HUES48 (cell line): ENCODE measurements around the gene CCDC120.
A peak's percentile ranks its signal among the peaks of the same experiment; 100 is the strongest.

ENCODE experiments used
- H3K27ac ChIP-seq: one replicate; pipeline ENCODE4 v1.7.0; 2013; ENCODE audit warnings: low read depth, low read length, inconsistent platforms
- H3K27me3 ChIP-seq: 2 replicates; pipeline ENCODE4 v1.6.1; 2013; ENCODE audit warnings: mild to moderate bottlenecking, low read length; ENCODE audit not compliant: control insufficient read depth, insufficient read depth
- H3K36me3 ChIP-seq: 2 replicates; pipeline ENCODE4 v1.6.1; 2013; ENCODE audit warnings: low read length; ENCODE audit not compliant: control insufficient read depth, insufficient read depth
- H3K4me1 ChIP-seq: 2 replicates; pipeline ENCODE4 v1.6.1; 2013; ENCODE audit warnings: mild to moderate bottlenecking, low read length; ENCODE audit not compliant: control insufficient read depth, insufficient read depth
- H3K4me3 ChIP-seq: 2 replicates; pipeline ENCODE4 v1.5.1; 2013; ENCODE audit warnings: mild to moderate bottlenecking, low read depth, low read length
- H3K9ac ChIP-seq: 2 replicates; pipeline ENCODE4 v1.6.1; 2013; ENCODE audit warnings: mild to moderate bottlenecking, low read depth, low read length, moderate library complexity
- H3K9me3 ChIP-seq: 2 replicates; pipeline ENCODE4 v1.6.1; 2013; ENCODE audit warnings: low read length; ENCODE audit not compliant: control insufficient read depth, insufficient read depth

Gene CCDC120

DNA sequence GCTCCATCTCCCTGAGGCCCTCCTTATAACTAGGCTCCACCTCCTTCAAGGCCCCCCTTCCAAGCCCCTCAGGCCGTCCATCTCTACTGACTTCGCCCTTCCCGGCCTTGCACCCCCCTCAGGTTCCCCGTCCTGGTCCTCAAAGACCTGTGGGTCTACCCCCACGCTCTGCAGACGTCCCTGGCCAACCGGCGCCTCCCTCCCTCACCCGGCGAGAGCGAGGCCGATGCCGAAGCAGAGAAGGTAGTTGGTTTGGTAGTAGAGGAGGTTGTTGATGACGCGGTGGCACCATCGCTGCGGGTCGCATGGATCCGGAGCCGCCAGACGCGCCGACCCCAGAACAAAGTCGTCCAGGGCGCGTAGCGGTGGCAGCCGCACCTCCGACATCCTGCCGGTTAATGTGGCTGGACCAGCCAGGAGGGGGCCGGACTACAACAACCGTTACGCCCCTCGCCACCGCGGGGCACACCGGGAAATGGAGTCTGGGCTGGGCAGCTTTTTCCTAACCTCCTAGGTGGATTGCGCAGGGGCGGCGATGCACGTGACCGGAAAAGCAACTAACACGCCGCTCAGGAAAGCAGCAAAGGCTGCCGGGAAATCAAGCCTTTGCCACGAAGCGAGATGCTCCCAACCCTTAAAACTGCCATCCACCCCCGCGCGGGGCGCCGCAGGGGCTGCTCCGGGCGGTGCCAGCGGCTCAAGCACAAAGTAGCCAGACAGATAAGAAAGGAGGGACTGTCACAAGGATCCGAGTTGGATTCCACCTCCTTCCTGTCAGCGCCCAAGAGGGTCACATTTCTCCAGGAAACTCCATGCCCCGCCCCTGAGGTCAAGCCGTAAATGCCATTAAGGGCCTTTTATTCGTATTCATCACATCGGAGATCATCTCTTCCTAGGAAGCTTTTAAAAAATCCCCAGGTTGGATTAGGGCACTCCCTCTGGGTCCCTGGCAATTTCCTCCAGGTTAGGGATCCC is 15.1 kb downstream of the CCDC120 start, which contains the start of gene PRAF2:
PRAF2 (minus strand) TSS at position 402 of the 975 bp plus-strand sequence; CDS start at position 387, 15 bp downstream.
- H3K36me3 ChIP-seq, result peaks cover 18% of the 10 kb centered on the region; the same call in 1 of the 2 replicates
- no peaks in the 10 kb centered on the region for H3K27me3 ChIP-seq
- peaks cover 33% of the 10 kb centered on the region for H3K9me3 ChIP-seq
- no peak within 1 kb of the TSS for H3K9ac ChIP-seq
- no peaks in the 10 kb centered on the region for H3K4me1 ChIP-seq
- peak within 1 kb of the TSS; percentile 71 for H3K4me3 ChIP-seq
- H3K27ac ChIP-seq, result peak within 1 kb of the TSS; percentile 36

DNA sequence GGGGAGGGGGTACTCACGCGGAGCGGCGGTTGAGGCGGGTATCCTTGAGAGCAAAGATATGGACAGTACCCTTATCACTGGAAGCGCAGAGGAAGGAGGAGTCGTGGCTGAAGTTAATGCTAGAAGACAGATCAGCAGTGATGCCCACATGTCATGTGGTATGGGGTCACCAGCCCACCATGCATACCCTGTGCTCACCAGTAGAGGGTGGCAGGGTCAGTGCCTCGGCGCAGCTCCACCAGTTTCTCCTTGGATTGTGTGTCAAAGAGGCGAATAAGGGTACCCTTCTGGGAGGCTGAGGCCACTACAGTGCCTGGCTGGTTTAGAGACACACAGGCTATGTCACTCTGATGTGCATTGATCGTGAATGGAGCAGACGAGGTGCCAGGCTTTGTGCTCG is 16.5 kb downstream of the CCDC120 start:
- peaks cover 31% of the 10 kb centered on the region; the same call in 1 of the 2 replicates for H3K9me3 ChIP-seq
- peaks cover 18% of the 10 kb centered on the region; the same call in 1 of the 2 replicates for H3K36me3 ChIP-seq
- H3K4me3 ChIP-seq, result no peak overlapping the region
- H3K4me1 ChIP-seq, result no peaks in the 10 kb centered on the region
- H3K9ac ChIP-seq, result no peak overlapping the region
- no peaks in the 10 kb centered on the region for H3K27me3 ChIP-seq
- H3K27ac ChIP-seq, result no peak overlapping the region

DNA sequence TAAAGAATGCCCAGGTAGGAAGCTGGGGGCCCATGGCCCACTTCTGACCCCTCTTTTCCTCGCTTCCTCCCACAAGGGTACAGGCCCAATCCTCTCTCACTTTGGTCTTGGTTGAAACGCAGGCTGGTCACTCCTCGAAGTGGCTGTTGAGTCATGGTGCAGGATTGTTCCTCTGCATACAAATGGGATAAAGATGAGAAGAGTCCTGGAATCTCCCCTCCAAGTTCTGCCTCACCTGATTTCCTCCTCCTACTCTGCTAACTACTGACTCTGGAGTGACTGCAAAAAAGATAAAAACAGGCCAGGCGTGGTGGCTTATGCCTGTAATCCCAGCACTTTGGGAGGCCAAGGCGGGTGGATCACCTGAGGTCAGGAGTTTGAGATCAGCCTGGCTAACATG is 19.1 kb downstream of the CCDC120 start:
- H3K27me3 ChIP-seq, result no peaks in the 10 kb centered on the region
- no peaks in the 10 kb centered on the region for H3K4me1 ChIP-seq
- H3K9me3 ChIP-seq, result peaks cover 29% of the 10 kb centered on the region; the same call in 1 of the 2 replicates
- H3K9ac ChIP-seq, result no peak overlapping the region
- H3K27ac ChIP-seq, result no peak overlapping the region
- H3K4me3 ChIP-seq, result no peak overlapping the region
- peaks cover 18% of the 10 kb centered on the region; the same call in 1 of the 2 replicates for H3K36me3 ChIP-seq

DNA sequence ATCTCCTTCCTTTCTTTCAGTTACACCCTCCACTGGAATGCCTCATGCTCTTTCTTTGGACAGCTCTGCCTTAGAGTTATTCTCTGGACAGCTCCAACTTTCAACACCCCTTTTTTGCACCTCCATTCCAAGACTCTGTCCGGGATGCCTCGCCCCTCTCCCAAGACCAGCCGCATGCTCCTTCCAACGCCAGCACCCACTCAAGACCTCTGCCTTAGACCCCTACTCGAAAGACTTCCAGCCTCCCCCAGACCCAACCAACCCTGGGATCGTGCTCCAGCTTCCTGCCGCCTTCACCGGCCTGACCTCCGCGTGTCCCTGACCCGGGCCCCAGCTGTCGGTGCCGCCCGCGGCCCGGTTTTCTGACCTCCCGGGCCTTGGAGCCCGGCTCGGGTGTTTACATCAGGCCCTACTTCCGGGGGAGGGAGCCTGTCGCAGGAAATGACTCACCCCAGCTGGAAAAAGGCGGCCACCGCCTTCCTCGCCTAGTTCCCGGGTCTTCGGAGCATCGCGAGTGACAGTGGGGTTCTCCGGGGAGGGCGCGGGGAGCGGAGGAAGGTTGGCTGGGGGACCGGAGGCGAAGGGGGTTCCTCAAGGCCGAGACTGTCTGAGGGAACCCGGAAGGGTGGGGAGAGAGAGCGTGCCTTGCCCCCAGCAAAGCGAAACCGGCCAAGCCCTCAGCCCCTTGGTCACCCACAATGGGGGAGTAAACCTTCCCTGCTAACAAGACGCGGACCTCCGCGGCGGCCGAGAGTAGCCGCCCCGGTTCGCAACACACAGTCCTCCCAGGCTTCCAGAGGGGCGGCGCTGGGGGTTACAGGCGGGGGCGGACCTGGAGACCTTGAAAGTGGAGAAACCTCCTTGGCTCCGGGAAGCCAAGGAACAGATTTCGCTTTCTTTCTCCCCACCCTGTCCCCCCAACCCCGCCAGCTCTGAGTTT is 21.0 kb downstream of the CCDC120 start, which contains the start of gene WDR45:
WDR45 (minus strand) TSS at position 399 of the 940 bp plus-strand sequence. CDS start 1,792 bp downstream, outside the sequence.
- Histone ChIP-seq H3K27ac (peak within 1 kb of the TSS; percentile 86), H3K9me3 (peaks cover 27% of the 10 kb centered on the region), H3K9ac (peak within 1 kb of the TSS; percentile 69)

DNA sequence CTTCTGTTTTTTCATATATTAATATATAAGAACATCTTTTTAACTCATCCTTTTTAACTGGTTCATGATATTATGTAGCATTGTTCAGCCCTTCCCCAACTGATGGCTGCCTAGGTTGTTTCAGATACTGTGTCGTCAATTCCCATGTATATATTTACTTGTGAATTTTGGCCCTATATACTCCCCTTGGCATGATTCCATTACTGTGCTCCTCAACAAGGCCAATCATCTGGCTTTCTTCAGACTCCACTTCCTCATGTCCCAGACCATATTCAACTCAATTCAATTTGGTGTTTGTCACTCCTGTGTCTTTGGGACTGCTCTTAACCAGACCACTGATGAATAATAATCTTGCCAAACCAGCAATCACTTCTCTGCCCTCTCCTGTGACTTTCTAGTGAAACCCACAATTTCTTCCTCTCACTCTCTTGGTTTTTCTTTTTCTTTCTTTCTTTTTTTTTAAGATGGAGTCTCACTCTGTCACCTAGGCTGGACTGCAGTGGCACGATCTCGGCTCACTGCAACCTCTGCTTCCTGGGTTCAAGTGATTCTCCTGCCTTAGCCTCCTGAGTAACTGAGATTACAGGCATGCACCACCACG is 23.6 kb downstream of the CCDC120 start:
- Histone ChIP-seq H3K9me3 (peaks cover 17% of the 10 kb centered on the region), H3K36me3 (peaks cover 6% of the 10 kb centered on the region; the same call in 1 of the 2 replicates), H3K4me1 (no peaks in the 10 kb centered on the region), H3K4me3 (no peak overlapping the region), H3K27me3 (no peaks in the 10 kb centered on the region), H3K27ac (no peak overlapping the region), H3K9ac (no peak overlapping the region)

More for the DNA sequence above, 21.0 kb downstream of the CCDC120 start, which contains the start of gene WDR45:
- H3K27me3 ChIP-seq, result no peaks in the 10 kb centered on the region
- peaks cover 18% of the 10 kb centered on the region; the same call in 1 of the 2 replicates for H3K36me3 ChIP-seq
- no peaks in the 10 kb centered on the region for H3K4me1 ChIP-seq
- H3K4me3 ChIP-seq, result peak within 1 kb of the TSS; percentile 81

DNA sequence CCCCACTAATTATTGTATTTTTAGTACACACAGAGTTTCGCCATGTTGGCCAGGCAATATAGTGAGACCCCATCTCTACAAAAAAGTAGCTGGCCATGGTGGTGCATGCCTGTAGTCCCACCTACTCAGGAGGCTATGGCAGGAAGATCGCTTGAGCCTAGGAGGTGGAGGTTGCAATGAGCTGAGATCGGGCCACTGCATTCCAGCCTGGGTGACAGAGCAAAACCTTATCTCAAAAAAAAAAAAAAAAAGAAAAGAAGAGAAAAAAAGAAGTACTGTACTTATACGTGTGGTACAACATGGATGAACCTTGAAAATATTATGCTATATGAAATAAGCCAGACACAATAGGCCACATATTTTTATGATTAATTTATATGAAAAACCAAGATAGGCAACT is 30.8 kb downstream of the CCDC120 start:
- H3K27ac ChIP-seq, result no peak overlapping the region
- no peaks in the 10 kb centered on the region for H3K36me3 ChIP-seq
- no peaks in the 10 kb centered on the region for H3K27me3 ChIP-seq
- H3K4me3 ChIP-seq, result no peak overlapping the region
- H3K4me1 ChIP-seq, result no peaks in the 10 kb centered on the region
- peaks cover 17% of the 10 kb centered on the region for H3K9me3 ChIP-seq
- no peak overlapping the region for H3K9ac ChIP-seq

- Histone ChIP-seq H3K27ac (no peak overlapping the region), H3K27me3 (no peaks in the 10 kb centered on the region)
These were observed 37.6 kb downstream of the CCDC120 start for GRCh38 chrX:49096419-49096818.

GRCh38 chrX:49100704-49101628 is 42.2 kb downstream of the CCDC120 start:
- Histone ChIP-seq H3K4me1 (no peaks in the 10 kb centered on the region), H3K27ac (peak overlapping the region; percentile 12), H3K9me3 (peaks cover 8% of the 10 kb centered on the region; the same call in 1 of the 2 replicates), H3K4me3 (peak overlapping the region; percentile 90), H3K36me3 (no peaks in the 10 kb centered on the region), H3K9ac (peak overlapping the region; percentile 49; the same call in 1 of the 2 replicates), H3K27me3 (no peaks in the 10 kb centered on the region)

More at GRCh38 chrX:49096419-49096818, 37.6 kb downstream of the CCDC120 start:
- H3K36me3 ChIP-seq, result no peaks in the 10 kb centered on the region
- no peaks in the 10 kb centered on the region for H3K4me1 ChIP-seq
- H3K9me3 ChIP-seq, result peaks cover 6% of the 10 kb centered on the region; the same call in 1 of the 2 replicates
- H3K9ac ChIP-seq, result no peak overlapping the region
- H3K4me3 ChIP-seq, result no peak overlapping the region

DNA sequence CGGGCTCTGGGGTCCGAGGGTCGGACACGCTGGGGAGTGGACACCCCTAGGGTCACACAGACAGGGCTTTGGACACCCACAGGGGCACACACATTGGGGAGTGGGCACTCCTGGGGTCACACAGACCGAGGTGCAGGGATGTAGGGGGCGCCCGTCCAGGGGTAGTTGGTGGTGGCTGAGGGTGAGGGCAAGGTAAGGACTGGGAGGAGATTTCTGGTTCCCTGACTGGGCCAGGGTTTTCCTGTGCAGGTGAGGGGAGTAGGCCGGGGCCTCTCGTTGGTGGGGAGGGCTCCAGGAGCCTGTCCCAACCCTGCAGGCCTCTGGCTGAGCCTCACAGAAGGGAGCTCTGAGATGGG is 42.8 kb downstream of the CCDC120 start:
- peak overlapping the region; percentile 90 for H3K4me3 ChIP-seq
- no peaks in the 10 kb centered on the region for H3K27me3 ChIP-seq
- no peaks in the 10 kb centered on the region for H3K4me1 ChIP-seq
- 0 out of 2 replicates have a peak overlapping the region, but pooled peaks have one; percentile 12 for H3K9ac ChIP-seq
- no peaks in the 10 kb centered on the region for H3K36me3 ChIP-seq
- H3K27ac ChIP-seq, result peak overlapping the region; percentile 12
- H3K9me3 ChIP-seq, result peaks cover 14% of the 10 kb centered on the region
